Thyroid gland (tissue), 4 donors: Measurements from ENCODE around the gene ATXN1.

Experiments used
- POLR2A ChIP-seq, 2 donors: fragments of 450-650 bp; IDR thresholded peaks; one replicate each; pipeline ENCODE4 v1.6.1; 2017; ENCODE audit warnings: antibody characterized with exemption in 2 of 2, mild to moderate bottlenecking in 2 of 2, moderate library complexity in 1 of 2
- TF ChIP-seq, protein P1 (sequence below), 6 experiments: fragments of 200-600 bp in 3 of 6; fragments of 450-650 bp in 3 of 6; sonication (generic) in 3 of 6; IDR thresholded peaks; one replicate each; pipeline ENCODE4 v1.5.1; 2016 to 2019; ENCODE audit warnings: antibody characterized with exemption in 6 of 6, mild to moderate bottlenecking in 2 of 6, inconsistent platforms in 1 of 6, moderate library complexity in 1 of 6

DNA sequence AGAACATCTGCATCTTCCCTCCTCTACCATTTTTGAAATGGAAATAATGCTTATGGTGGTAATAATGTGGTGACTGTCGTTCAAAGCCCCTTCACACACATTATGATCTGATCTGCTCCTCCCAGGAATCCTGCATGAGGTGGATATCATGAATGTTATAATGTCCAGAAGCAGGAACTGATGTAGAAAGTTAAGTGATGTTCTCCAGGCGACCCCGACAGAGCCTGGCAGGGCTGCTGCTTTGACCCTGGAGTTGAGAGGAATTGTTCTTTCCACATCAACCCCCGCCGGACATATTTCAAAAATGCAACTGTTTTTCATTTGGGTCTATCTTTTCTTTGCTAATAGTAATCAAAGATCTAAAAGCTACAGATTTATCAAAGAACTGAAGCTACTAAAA, 391.3 kb downstream of the ATXN1 start:
- TF ChIP-seq, protein P1, sequence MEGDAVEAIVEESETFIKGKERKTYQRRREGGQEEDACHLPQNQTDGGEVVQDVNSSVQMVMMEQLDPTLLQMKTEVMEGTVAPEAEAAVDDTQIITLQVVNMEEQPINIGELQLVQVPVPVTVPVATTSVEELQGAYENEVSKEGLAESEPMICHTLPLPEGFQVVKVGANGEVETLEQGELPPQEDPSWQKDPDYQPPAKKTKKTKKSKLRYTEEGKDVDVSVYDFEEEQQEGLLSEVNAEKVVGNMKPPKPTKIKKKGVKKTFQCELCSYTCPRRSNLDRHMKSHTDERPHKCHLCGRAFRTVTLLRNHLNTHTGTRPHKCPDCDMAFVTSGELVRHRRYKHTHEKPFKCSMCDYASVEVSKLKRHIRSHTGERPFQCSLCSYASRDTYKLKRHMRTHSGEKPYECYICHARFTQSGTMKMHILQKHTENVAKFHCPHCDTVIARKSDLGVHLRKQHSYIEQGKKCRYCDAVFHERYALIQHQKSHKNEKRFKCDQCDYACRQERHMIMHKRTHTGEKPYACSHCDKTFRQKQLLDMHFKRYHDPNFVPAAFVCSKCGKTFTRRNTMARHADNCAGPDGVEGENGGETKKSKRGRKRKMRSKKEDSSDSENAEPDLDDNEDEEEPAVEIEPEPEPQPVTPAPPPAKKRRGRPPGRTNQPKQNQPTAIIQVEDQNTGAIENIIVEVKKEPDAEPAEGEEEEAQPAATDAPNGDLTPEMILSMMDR (IDR thresholded peaks at IDR 0.05), result no peak
- no peak for TF ChIP-seq POLR2A (IDR thresholded peaks at IDR 0.05)
